Natural killer cell (primary cell): Measurements from ENCODE around the gene ZNF557. TPM values are rescaled to one million over a fixed set of nuclear protein-coding genes. Genes with fewer than 3 reads are reported as not detected.

Experiments used
- ATAC-seq, 3 donors: fragments of 150-1000 bp in 2 of 3; fragments of 200-7000 bp in 1 of 3; cut with Tn5 transposase; 1 replicate in 1 of 3; 2 replicates in 2 of 3; pipeline ENCODE4 v1.10.0; 2021; ENCODE audit warnings: mild to moderate bottlenecking in 2 of 3, moderate library complexity in 2 of 3
- DNase-seq, 2 donors: peaks; one replicate each; pipeline versions ENCODE4 v3.0.0 to v3.0.0-alpha.2; 2013 to 2021; ENCODE audit warnings: mixed read lengths in 1 of 2
- H3K27ac ChIP-seq: one replicate; pipeline ENCODE4 v1.5.1; 2013; ENCODE audit warnings: mild to moderate bottlenecking, low read length
- H3K27me3 ChIP-seq: one replicate; pipeline ENCODE4 v1.6.1; 2013; ENCODE audit warnings: low read length; ENCODE audit not compliant: control insufficient read depth, insufficient read depth
- H3K36me3 ChIP-seq: one replicate; pipeline ENCODE4 v1.6.1; 2013; ENCODE audit warnings: low read length; ENCODE audit not compliant: control insufficient read depth, insufficient read depth
- H3K4me1 ChIP-seq: one replicate; pipeline ENCODE4 v1.6.1; 2013; ENCODE audit warnings: low read length; ENCODE audit not compliant: control insufficient read depth, insufficient read depth
- H3K4me3 ChIP-seq: one replicate; pipeline ENCODE4 v1.5.1; 2013; ENCODE audit warnings: low read length
- H3K9me3 ChIP-seq: one replicate; pipeline ENCODE4 v1.6.1; 2013; ENCODE audit warnings: low read length; ENCODE audit not compliant: control insufficient read depth, insufficient read depth
- H3K27ac Mint-ChIP-seq, 2 donors: one replicate each; pipeline ENCODE4 v1.8.0; 2022; ENCODE audit warnings: mild to moderate bottlenecking in 2 of 2, mixed read lengths in 2 of 2, moderate library complexity in 1 of 2
- H3K27me3 Mint-ChIP-seq, 2 donors: one replicate each; pipeline ENCODE4 v1.8.0; 2022; ENCODE audit warnings: low read depth in 2 of 2, mixed read lengths in 2 of 2
- H3K36me3 Mint-ChIP-seq: one replicate; pipeline ENCODE4 v1.8.0; 2022; ENCODE audit warnings: mixed read lengths
- H3K4me1 Mint-ChIP-seq, 2 donors: one replicate each; pipeline ENCODE4 v1.8.0; 2022; ENCODE audit warnings: mixed read lengths in 2 of 2
- H3K4me3 Mint-ChIP-seq: one replicate; pipeline ENCODE4 v1.8.0; 2022; ENCODE audit warnings: mild to moderate bottlenecking, moderate library complexity, mixed read lengths
- H3K9me3 Mint-ChIP-seq, 2 donors: one replicate each; pipeline ENCODE4 v1.8.0; 2022; ENCODE audit warnings: mixed read lengths in 2 of 2
- WGBS: methylation state at CpG from one replicate; pipeline ENCODE4 v1.1.7; 2013; ENCODE audit warnings: missing lambda C conversion rate; ENCODE audit not compliant: insufficient coverage; 5-methylcytosine and 5-hydroxymethylcytosine counted together
- intact Hi-C: fragments of 100-400 bp; cut with micrococcal nuclease; formaldehyde crosslinking; loops from one replicate; pipeline ENCODE4 v1.14.2; 2022
- total RNA-seq, 4 donors: library from RNA; stranded (reverse); fragments of 120-200 nt in 1 of 4; gene quantifications; one replicate each; pipeline versions ENCODE4 v1.2.3 to v1.2.4, GENCODE V29; 2013 to 2022
- TF ChIP-seq, protein P1 (sequence below): fragments of 200-600 bp; IDR thresholded peaks from one replicate; pipeline ENCODE4 v1.8.0; 2022; ENCODE audit warnings: antibody characterized with exemption

Gene ZNF557
- total RNA-seq, 3 donors from 2014 or later (not counting 1 experiment from before 2014, with no cell fraction given): 10.7 to 14.5 (median 10.9) TPM

DNA sequence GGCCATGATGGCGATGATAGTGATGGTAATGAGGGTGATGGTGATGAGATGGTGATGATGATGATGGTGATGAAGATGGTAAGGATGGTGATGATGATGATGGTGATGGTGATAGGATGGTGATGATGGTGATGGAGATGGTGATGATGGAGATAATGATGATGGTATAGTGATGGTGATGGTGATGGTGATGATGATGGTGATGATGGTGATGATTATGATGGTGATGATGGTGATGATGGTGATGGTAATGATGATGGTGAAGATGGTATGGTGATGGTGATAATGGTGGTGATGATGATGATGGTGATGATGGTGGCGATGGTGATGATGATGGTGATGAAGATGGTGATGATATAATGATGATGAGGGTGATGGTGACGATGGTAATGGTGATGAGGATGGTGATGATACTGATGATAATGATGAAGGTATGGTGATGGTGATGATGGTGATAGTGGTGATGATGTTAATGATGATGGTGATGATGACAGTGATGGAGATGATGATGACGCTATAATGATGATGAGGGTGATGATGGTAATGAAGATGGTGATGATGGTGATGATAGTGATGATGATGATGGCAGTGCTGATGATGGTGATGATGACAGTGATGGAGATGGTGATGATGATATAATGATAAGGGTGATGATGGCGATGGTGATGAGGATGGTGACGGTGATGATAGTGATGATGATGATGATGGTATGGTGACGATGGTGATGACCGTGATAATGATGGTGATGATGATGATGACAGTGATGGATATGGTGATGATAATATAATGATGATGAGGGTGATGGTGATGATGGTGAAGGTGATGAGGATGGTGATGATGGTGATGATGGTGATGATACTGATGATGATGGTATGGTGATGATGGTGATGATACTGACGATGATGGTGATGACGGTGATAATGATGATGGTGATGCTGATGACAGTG, 37.5 kb downstream of the ZNF557 start:
- H3K9me3 ChIP-seq: no peaks in the 10 kb centered on the region
- H3K27me3 ChIP-seq: no peaks in the 10 kb centered on the region
- no peak overlapping the region for H3K27ac ChIP-seq
- no peaks in the 10 kb centered on the region for H3K36me3 ChIP-seq
- WGBS: 86% methylated on average over 10 of the region's 10 CpGs
- ATAC-seq (no peak), DNase-seq (no peak)
- Mint-ChIP-seq H3K27me3 (no peaks in the 10 kb centered on the region), H3K9me3 (no peaks in the 10 kb centered on the region), H3K36me3 (no peaks in the 10 kb centered on the region), H3K27ac (no peak overlapping the region), H3K4me3 (no peak overlapping the region), H3K4me1 (no peaks in the 10 kb centered on the region)
- TF ChIP-seq, protein P1, sequence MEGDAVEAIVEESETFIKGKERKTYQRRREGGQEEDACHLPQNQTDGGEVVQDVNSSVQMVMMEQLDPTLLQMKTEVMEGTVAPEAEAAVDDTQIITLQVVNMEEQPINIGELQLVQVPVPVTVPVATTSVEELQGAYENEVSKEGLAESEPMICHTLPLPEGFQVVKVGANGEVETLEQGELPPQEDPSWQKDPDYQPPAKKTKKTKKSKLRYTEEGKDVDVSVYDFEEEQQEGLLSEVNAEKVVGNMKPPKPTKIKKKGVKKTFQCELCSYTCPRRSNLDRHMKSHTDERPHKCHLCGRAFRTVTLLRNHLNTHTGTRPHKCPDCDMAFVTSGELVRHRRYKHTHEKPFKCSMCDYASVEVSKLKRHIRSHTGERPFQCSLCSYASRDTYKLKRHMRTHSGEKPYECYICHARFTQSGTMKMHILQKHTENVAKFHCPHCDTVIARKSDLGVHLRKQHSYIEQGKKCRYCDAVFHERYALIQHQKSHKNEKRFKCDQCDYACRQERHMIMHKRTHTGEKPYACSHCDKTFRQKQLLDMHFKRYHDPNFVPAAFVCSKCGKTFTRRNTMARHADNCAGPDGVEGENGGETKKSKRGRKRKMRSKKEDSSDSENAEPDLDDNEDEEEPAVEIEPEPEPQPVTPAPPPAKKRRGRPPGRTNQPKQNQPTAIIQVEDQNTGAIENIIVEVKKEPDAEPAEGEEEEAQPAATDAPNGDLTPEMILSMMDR: no peak
- H3K4me3 ChIP-seq: no peak overlapping the region
- intact Hi-C loops: no loop called here
- no peaks in the 10 kb centered on the region for H3K4me1 ChIP-seq

DNA sequence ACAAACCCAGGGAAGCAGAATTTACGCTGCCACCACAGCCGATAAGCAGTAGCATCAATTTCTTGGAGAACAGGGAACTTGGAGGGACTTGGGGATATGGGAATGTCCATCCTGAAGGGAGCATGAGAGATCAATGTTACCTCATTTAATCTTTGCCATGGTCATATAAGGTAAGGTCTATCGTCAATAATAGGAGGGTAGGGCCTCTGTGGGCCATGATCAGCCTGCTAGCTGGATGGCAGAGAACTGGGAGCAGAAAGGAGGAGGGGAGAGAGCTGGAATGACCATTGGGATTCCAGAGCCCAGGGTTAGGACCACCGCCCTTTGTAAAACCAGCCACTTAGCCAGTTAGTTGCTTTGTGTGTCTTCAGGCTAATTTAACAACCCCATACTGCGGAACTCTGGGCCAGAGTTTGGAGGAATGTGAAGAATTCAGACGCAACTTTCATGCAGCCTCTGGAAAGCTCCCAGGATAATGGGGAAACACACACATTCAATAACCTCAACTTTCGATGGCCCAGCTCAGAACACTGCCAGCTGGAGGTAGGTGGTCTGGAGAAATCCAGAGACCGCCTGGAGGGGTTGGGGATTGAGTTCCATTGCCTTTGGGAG, 40.3 kb downstream of the ZNF557 start:
- Mint-ChIP-seq H3K9me3 (no peaks in the 10 kb centered on the region), H3K27me3 (peaks cover 0 to 3% of the 10 kb centered on the region in 2 donors), H3K27ac (no peak overlapping the region), H3K4me1 (no peaks in the 10 kb centered on the region), H3K36me3 (no peaks in the 10 kb centered on the region), H3K4me3 (no peak overlapping the region)
- intact Hi-C loops: no loop called here
- DNase-seq (no peak), ATAC-seq (no peak)
- Histone ChIP-seq H3K27ac (no peak overlapping the region), H3K4me1 (no peaks in the 10 kb centered on the region), H3K9me3 (no peaks in the 10 kb centered on the region), H3K36me3 (no peaks in the 10 kb centered on the region), H3K4me3 (no peak overlapping the region), H3K27me3 (no peaks in the 10 kb centered on the region)
- 76% methylated on average over 6 of the region's 8 CpGs for WGBS
- TF ChIP-seq, protein P1: no peak

DNA sequence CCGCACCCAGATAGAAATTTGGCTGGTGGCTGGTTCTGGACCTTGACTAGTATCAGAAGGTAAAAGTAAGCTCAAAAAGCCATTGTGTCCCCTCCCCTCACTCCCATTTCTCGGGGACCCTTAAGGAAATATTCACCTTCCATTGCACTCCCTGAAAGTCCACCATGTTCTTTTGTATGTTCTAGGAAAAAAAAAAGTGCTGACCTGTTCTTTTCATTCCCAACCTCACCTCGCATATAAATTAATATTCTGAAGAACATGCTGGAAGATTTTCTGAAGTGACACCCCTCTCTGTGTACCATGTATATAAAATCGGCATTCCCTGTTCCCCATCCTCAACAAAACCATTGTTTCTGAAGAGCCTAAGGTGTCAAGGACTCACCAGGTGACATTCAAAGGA, 43.2 kb downstream of the ZNF557 start:
- Mint-ChIP-seq H3K4me3 (no peak overlapping the region), H3K27me3 (peaks cover 0 to 3% of the 10 kb centered on the region in 2 donors), H3K9me3 (no peaks in the 10 kb centered on the region), H3K27ac (no peak overlapping the region), H3K4me1 (no peaks in the 10 kb centered on the region), H3K36me3 (no peaks in the 10 kb centered on the region)
- Histone ChIP-seq H3K27ac (no peak overlapping the region), H3K9me3 (no peaks in the 10 kb centered on the region), H3K36me3 (no peaks in the 10 kb centered on the region), H3K4me3 (no peak overlapping the region), H3K27me3 (no peaks in the 10 kb centered on the region), H3K4me1 (no peaks in the 10 kb centered on the region)
- no peak for DNase-seq
- TF ChIP-seq, protein P1: no peak
- intact Hi-C loops: no loop called here
- 80% methylated on average over 1 of the region's 4 CpGs for WGBS
- no peak for ATAC-seq
